Measurements from ENCODE around the gene CUL2.

CUL2 gene

GRCh38 chr10:35090162-35090954 lies at the start of gene CUL2:
CUL2 (minus strand) TSS chr10:35090341; CDS start chr10:35071317, 19,024 bp downstream.
- H3K27ac ChIP-seq = peak within 1 kb of the TSS; percentile 83
- POLR2A ChIA-PET (ENCODE audit: low non-redundant PET) = interaction anchor here (0.5 kb wide), 1 partner anchor 13 kb away, joined by 5 read pairs; no protein-coding TSS in a partner anchor
- DNase-seq (ENCODE audit: low spot score) = peak; percentile 88
- CTCF ChIA-PET = interaction anchor here (0.6 kb wide), 1 partner anchor 18 kb away, joined by 8 read pairs; no protein-coding TSS in a partner anchor
- TF ChIP-seq CTCF (conservative IDR thresholded peaks at IDR 0.05; ENCODE audit: low read depth) = no peak

DNA sequence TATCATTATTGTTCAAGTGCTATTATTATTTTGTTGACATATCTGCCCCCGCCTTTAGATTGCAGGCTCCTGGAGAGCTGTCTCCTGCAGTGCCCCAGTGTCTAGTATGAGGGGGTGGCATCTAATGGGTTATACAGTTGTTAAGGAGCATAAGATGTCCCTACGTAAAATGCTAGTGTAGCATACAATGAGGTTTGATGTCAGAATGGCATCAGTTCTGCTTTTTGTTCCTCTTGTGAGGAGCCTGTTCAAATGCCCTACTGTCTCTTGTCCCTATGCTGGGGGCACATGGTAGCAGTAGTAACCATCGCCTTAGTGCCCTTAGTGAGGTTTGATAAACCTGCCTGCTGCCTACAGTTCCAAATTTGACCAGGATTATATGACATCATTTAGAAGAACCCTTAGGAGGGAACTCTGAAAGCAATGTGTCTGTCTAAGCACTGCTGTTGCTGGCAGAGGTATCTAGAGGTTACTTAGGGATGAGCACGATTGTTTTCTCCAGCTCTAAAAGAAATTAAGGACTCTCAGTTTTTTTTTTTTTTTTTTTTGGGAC lies 46.2 kb upstream of the CUL2 start:
- ChIA-PET CTCF (no interaction called here), POLR2A (ENCODE audit: low non-redundant PET) (no interaction called here)
- no peak overlapping the region for H3K27ac ChIP-seq
- no peak for TF ChIP-seq CTCF (conservative IDR thresholded peaks at IDR 0.05; ENCODE audit: low read depth)
- DNase-seq (ENCODE audit: low spot score) = no peak

DNA sequence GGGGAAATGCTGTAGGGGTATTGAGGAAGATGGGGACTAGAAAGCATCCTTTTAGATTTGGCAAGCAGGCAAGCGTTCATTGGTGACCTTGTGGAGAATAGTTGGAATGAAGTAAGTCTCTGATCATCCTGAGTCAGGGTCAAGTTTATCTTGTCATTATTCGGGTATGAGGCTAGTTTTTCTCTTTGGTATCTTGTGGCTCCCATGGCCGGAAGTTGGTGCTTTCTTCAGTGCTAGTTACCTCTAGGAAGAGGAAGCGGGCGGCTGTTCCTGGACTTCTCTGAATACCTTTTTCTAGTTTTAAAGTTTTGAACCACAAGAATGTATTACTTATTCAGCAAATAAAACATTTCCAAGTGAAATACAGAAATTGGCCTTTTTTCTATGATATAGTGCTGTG lies 45.7 kb upstream of the CUL2 start:
- TF ChIP-seq CTCF (conservative IDR thresholded peaks at IDR 0.05; ENCODE audit: low read depth) = no peak
- ChIA-PET POLR2A (ENCODE audit: low non-redundant PET) (no interaction called here), CTCF (no interaction called here)
- DNase-seq (ENCODE audit: low spot score) = no peak
- no peak overlapping the region for H3K27ac ChIP-seq

DNA sequence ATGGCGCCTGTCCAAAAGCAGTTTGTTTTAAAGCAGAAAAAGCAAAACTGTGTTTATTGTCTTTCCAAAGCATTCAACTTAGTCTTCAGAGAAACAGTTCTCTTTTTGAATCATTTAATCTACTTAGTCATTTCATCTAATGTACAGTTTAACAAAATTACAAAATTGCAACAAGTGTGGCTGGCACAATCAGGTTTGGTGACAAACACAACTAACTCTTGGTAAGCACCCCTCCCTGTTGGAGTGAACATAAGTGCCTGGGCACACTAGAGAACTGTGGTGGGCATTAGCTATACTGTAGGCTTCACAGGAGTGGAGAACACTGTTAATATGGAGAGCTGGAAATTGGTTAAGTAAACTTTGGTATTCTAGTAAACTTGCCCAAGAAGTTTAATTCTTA lies 43.4 kb upstream of the CUL2 start:
- POLR2A ChIA-PET (ENCODE audit: low non-redundant PET) = no interaction called here
- no peak for DNase-seq (ENCODE audit: low spot score)
- TF ChIP-seq CTCF (conservative IDR thresholded peaks at IDR 0.05; ENCODE audit: low read depth) = no peak
- CTCF ChIA-PET = interaction anchor here (0.6 to 0.7 kb wide), 2 partner anchors 50 to 1917 kb away, joined by 3 read pairs; no protein-coding TSS in a partner anchor
- no peak overlapping the region for H3K27ac ChIP-seq

GRCh38 chr10:35132727-35133126 lies 42.6 kb upstream of the CUL2 start:
- no peak for DNase-seq (ENCODE audit: low spot score)
- CTCF ChIA-PET = interaction anchor here (0.6 kb wide), 1 partner anchor 507 kb away, joined by 3 read pairs; no protein-coding TSS in a partner anchor
- POLR2A ChIA-PET (ENCODE audit: low non-redundant PET) = no interaction called here
- no peak for TF ChIP-seq CTCF (conservative IDR thresholded peaks at IDR 0.05; ENCODE audit: low read depth)
- H3K27ac ChIP-seq = no peak overlapping the region

GRCh38 chr10:35130663-35131062 lies 40.5 kb upstream of the CUL2 start:
- CTCF ChIA-PET = interaction anchor here (0.7 kb wide), 1 partner anchor 55 kb away, joined by 5 read pairs; no protein-coding TSS in a partner anchor

More at GRCh38 chr10:35130663-35131062, 40.5 kb upstream of the CUL2 start:
- POLR2A ChIA-PET (ENCODE audit: low non-redundant PET) = no interaction called here
- H3K27ac ChIP-seq = no peak overlapping the region
- no peak for TF ChIP-seq CTCF (conservative IDR thresholded peaks at IDR 0.05; ENCODE audit: low read depth)
- DNase-seq (ENCODE audit: low spot score) = no peak

Measured in RWPE1 (cell line).